ENCODE data around the gene LSS. TPM values are rescaled to one million over a fixed set of nuclear protein-coding genes. Genes with fewer than 3 reads are reported as not detected.

LSS gene
- total RNA-seq, 3 donors from 2014 or later (not counting 1 experiment from before 2014, with no cell fraction given), result 59.9 to 82.2 (median 62.7) TPM

DNA sequence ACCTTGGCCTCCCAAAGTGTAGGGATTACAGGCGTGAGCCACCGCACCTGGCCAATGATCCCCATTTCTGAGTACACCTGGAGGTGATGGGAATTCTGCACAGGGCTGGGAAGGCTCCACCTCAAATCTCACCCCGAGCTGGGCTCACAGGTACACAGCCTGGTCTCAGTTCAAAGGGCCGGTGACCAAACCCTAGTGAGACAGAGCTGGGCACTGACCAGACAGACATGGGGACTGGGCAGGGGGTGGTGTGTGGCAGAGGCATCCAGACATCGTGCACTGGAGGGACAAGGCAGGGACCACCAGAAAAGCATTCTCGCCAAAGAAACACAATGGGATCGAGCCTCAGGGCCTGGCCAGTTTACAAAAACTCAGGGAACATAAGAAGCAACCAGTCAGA is 17.2 kb downstream of the LSS start:
- TF ChIP-seq, protein P1, sequence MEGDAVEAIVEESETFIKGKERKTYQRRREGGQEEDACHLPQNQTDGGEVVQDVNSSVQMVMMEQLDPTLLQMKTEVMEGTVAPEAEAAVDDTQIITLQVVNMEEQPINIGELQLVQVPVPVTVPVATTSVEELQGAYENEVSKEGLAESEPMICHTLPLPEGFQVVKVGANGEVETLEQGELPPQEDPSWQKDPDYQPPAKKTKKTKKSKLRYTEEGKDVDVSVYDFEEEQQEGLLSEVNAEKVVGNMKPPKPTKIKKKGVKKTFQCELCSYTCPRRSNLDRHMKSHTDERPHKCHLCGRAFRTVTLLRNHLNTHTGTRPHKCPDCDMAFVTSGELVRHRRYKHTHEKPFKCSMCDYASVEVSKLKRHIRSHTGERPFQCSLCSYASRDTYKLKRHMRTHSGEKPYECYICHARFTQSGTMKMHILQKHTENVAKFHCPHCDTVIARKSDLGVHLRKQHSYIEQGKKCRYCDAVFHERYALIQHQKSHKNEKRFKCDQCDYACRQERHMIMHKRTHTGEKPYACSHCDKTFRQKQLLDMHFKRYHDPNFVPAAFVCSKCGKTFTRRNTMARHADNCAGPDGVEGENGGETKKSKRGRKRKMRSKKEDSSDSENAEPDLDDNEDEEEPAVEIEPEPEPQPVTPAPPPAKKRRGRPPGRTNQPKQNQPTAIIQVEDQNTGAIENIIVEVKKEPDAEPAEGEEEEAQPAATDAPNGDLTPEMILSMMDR (IDR thresholded peaks at IDR 0.05), result no peak
- WGBS (ENCODE audit: insufficient coverage), result 95% methylated on average over 7 of the region's 7 CpGs
- intact Hi-C loops (cut with micrococcal nuclease), result no loop called here
- no peak overlapping the region for H3K4me3 Mint-ChIP-seq
- no peak overlapping the region for H3K27ac Mint-ChIP-seq
- Histone ChIP-seq H3K27me3 (ENCODE audit: control insufficient read depth, insufficient read depth, low read length) (no peaks in the 10 kb centered on the region), H3K4me3 (ENCODE audit: low read length) (no peak overlapping the region), H3K9me3 (ENCODE audit: control insufficient read depth, insufficient read depth, low read length) (no peaks in the 10 kb centered on the region), H3K27ac (ENCODE audit: low read length) (no peak overlapping the region), H3K36me3 (ENCODE audit: control insufficient read depth, insufficient read depth, low read length) (peaks cover 5% of the 10 kb centered on the region), H3K4me1 (ENCODE audit: control insufficient read depth, insufficient read depth, low read length) (no peaks in the 10 kb centered on the region)
- ATAC-seq (no peak), DNase-seq (no peak)
- H3K36me3 Mint-ChIP-seq, result no peaks in the 10 kb centered on the region
- no peaks in the 10 kb centered on the region for H3K9me3 Mint-ChIP-seq
- H3K27me3 Mint-ChIP-seq (ENCODE audit: low read depth in 2 of 2), result no peaks in the 10 kb centered on the region
- peaks cover 0 to 5% of the 10 kb centered on the region in 2 donors for H3K4me1 Mint-ChIP-seq

DNA sequence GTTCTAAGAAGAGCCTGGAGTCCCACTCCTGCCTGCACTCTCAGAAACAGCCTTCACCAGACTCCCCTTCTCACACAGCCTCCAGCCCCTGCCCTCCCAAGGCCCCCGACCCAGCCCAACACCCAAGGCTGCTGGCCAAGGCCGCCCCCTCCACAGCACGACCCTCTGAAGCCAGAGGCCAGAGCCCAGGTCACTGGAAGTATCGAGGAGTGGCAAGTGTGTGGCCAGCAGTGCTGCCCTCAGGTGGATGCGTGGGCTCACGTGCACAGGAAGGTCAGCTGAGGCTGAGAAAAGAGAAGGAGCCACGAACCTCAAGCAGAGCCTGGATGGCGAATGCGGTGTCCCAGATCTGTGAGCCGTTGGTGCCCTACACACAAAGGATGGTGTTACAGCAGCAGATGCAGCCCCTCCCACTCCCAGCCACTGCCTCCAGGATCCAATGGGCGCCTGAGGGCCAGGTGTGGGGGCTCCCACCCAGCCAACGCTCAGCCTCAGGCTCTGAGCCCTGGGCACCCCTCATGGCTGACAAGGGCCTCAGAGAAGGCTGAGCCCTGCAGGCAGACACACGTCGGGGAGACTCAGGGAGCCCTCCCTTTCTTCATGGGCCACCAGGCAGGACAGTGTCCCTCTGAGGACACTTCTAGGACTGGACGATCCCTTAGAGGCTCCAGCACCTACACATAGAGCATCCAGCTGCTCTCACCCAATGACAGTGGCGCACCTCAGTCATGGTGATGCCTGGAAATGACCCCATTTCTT is 18.0 kb downstream of the LSS start:
- H3K4me3 ChIP-seq (ENCODE audit: low read length), result no peak overlapping the region
- Mint-ChIP-seq H3K9me3 (no peaks in the 10 kb centered on the region), H3K4me1 (no peaks in the 10 kb centered on the region), H3K4me3 (no peak overlapping the region), H3K27ac (no peak overlapping the region), H3K27me3 (ENCODE audit: low read depth in 2 of 2) (no peaks in the 10 kb centered on the region), H3K36me3 (no peaks in the 10 kb centered on the region)
- ATAC-seq (no peak), DNase-seq (no peak)
- H3K9me3 ChIP-seq (ENCODE audit: control insufficient read depth, insufficient read depth, low read length), result no peaks in the 10 kb centered on the region
- 81% methylated on average over 16 of the region's 16 CpGs for WGBS (ENCODE audit: insufficient coverage)
- no peak overlapping the region for H3K27ac ChIP-seq (ENCODE audit: low read length)
- H3K36me3 ChIP-seq (ENCODE audit: control insufficient read depth, insufficient read depth, low read length), result peaks cover 12% of the 10 kb centered on the region
- no peaks in the 10 kb centered on the region for H3K27me3 ChIP-seq (ENCODE audit: control insufficient read depth, insufficient read depth, low read length)
- no peaks in the 10 kb centered on the region for H3K4me1 ChIP-seq (ENCODE audit: control insufficient read depth, insufficient read depth, low read length)
- TF ChIP-seq, protein P1 (IDR thresholded peaks at IDR 0.05), result no peak
- intact Hi-C loops (cut with micrococcal nuclease), result no loop called here

DNA sequence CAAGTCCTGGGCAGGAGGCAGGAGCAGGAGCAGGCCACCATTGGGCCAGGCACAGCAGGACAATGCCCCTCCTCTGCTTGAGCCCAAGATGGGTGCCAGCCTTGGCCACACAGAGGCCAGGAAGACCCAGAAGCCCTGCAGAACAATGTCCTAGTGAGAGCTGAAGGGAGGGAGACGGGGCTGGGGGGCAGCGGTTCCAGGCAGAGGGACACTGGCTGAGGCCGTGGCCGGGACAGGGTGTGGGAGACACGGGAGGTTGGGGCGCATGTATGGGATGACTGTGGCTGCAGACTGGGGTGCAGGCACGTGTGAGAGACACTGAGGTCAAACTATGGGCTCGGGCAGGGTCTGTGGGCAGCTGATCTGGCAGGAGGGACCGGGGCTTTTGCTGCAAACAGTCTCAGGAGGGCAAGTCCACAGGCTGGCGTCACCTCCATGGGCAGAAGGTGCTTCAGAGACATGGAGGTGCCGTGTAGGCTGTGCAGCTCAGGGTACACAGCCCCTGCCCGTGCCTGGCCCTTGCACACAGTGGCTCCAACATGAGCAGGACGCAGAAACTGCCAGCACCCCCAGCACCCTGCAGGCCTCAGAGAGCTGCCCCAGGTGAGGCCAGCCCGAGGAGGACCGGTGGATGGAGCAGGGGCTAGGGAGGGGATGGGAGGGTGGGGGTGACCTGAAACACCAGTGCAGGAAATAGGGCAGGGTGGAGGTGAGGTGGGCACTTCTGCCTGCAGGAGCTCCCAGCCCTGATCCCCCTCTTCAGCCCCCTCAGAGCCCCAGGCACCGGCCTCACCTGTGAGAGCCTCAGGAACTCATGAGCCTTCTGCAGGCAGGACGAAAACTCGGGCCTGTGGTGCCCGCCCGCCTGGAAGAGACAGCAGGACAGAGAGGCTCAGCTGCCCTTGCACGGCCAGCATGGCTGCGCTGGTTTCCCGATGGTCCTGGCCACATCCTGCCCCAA is 19.5 kb downstream of the LSS start:
- Histone ChIP-seq H3K9me3 (ENCODE audit: control insufficient read depth, insufficient read depth, low read length) (no peaks in the 10 kb centered on the region), H3K27ac (ENCODE audit: low read length) (no peak overlapping the region), H3K36me3 (ENCODE audit: control insufficient read depth, insufficient read depth, low read length) (peaks cover 13% of the 10 kb centered on the region), H3K4me1 (ENCODE audit: control insufficient read depth, insufficient read depth, low read length) (no peaks in the 10 kb centered on the region), H3K4me3 (ENCODE audit: low read length) (no peak overlapping the region), H3K27me3 (ENCODE audit: control insufficient read depth, insufficient read depth, low read length) (no peaks in the 10 kb centered on the region)
- TF ChIP-seq, protein P1 (IDR thresholded peaks at IDR 0.05), result no peak
- Mint-ChIP-seq H3K36me3 (no peaks in the 10 kb centered on the region), H3K9me3 (no peaks in the 10 kb centered on the region), H3K4me3 (no peak overlapping the region), H3K4me1 (no peaks in the 10 kb centered on the region), H3K27me3 (ENCODE audit: low read depth in 2 of 2) (no peaks in the 10 kb centered on the region), H3K27ac (no peak overlapping the region)
- DNase-seq (no peak), ATAC-seq (no peak)
- WGBS (ENCODE audit: insufficient coverage), result 93% methylated on average over 23 of the region's 23 CpGs
- intact Hi-C loops (cut with micrococcal nuclease), result no loop called here

All from natural killer cell (primary cell).